Measurements from ENCODE around the gene FAM151B.

The FAM151B gene

GRCh38 chr5:80479713-80480112 lies 8.2 kb upstream of the FAM151B start:
- H3K9ac ChIP-seq (ENCODE audit: low read length), result no peak overlapping the region
- H2AFZ ChIP-seq (ENCODE audit: low read length), result no peak overlapping the region
- TF ChIP-seq EZH2phosphoT487 (IDR thresholded peaks at IDR 0.05; ENCODE audit: low read length) (no peak), CTCF (IDR thresholded peaks at IDR 0.05; ENCODE audit: low read length) (no peak), EZH2 (optimal IDR thresholded peaks at IDR 0.05; ENCODE audit: low read depth, low read length) (no peak)
- H3K4me1 ChIP-seq (ENCODE audit: low read length), result peaks cover 11% of the 10 kb centered on the region
- no peaks in the 10 kb centered on the region for H3F3A ChIP-seq (ENCODE audit: insufficient read depth, low read length)
- no peak overlapping the region for H3K27ac ChIP-seq (ENCODE audit: low read length)
- no peaks in the 10 kb centered on the region for H3K27me3 ChIP-seq (replicated peaks; ENCODE audit: insufficient read depth, low read length)
- no peaks in the 10 kb centered on the region for H3K36me3 ChIP-seq (replicated peaks; ENCODE audit: insufficient read depth, low read length)
- no peaks in the 10 kb centered on the region for H3K9me2 ChIP-seq (replicated peaks; ENCODE audit: insufficient read depth, low read length)
- no peaks in the 10 kb centered on the region for H3K79me2 ChIP-seq (ENCODE audit: low read length)
- H3K4me3 ChIP-seq (ENCODE audit: low read length), result no peak overlapping the region
- DNase-seq, result no peak
- H3K4me2 ChIP-seq (ENCODE audit: low read depth, low read length), result no peak overlapping the region
- H3K9me3 ChIP-seq (replicated peaks; ENCODE audit: insufficient read depth, low read length), result no peaks in the 10 kb centered on the region
- no peaks in the 10 kb centered on the region for H4K20me1 ChIP-seq (ENCODE audit: insufficient read depth, low read length)

GRCh38 chr5:80480354-80480753 lies 7.5 kb upstream of the FAM151B start:
- Histone ChIP-seq H4K20me1 (ENCODE audit: insufficient read depth, low read length) (no peaks in the 10 kb centered on the region), H2AFZ (ENCODE audit: low read length) (no peak overlapping the region), H3K4me1 (ENCODE audit: low read length) (peaks cover 11% of the 10 kb centered on the region), H3K79me2 (ENCODE audit: low read length) (no peaks in the 10 kb centered on the region), H3K27ac (ENCODE audit: low read length) (no peak overlapping the region), H3K4me2 (ENCODE audit: low read depth, low read length) (no peak overlapping the region), H3K36me3 (replicated peaks; ENCODE audit: insufficient read depth, low read length) (no peaks in the 10 kb centered on the region), H3K27me3 (replicated peaks; ENCODE audit: insufficient read depth, low read length) (no peaks in the 10 kb centered on the region), H3K9ac (ENCODE audit: low read length) (no peak overlapping the region), H3F3A (ENCODE audit: insufficient read depth, low read length) (no peaks in the 10 kb centered on the region), H3K9me3 (replicated peaks; ENCODE audit: insufficient read depth, low read length) (no peaks in the 10 kb centered on the region), H3K4me3 (ENCODE audit: low read length) (no peak overlapping the region), H3K9me2 (replicated peaks; ENCODE audit: insufficient read depth, low read length) (no peaks in the 10 kb centered on the region)
- DNase-seq, result no peak
- TF ChIP-seq CTCF (IDR thresholded peaks at IDR 0.05; ENCODE audit: low read length), result no peak
- TF ChIP-seq EZH2 (optimal IDR thresholded peaks at IDR 0.05; ENCODE audit: low read depth, low read length), result no peak
- TF ChIP-seq EZH2phosphoT487 (IDR thresholded peaks at IDR 0.05; ENCODE audit: low read length), result no peak

- H4K20me1 ChIP-seq (ENCODE audit: insufficient read depth, low read length), result no peaks in the 10 kb centered on the region
- H3K9me2 ChIP-seq (replicated peaks; ENCODE audit: insufficient read depth, low read length), result no peaks in the 10 kb centered on the region
- peak; percentile 67 for DNase-seq
- H3F3A ChIP-seq (ENCODE audit: insufficient read depth, low read length), result no peaks in the 10 kb centered on the region
- peaks cover 11% of the 10 kb centered on the region for H3K4me1 ChIP-seq (ENCODE audit: low read length)
- peak overlapping the region; percentile 13; the same call in 1 of the 2 replicates for H3K27ac ChIP-seq (ENCODE audit: low read length)
- no peaks in the 10 kb centered on the region for H3K79me2 ChIP-seq (ENCODE audit: low read length)
- no peak for TF ChIP-seq EZH2 (optimal IDR thresholded peaks at IDR 0.05; ENCODE audit: low read depth, low read length)
- peak; percentile 88 for TF ChIP-seq CTCF (IDR thresholded peaks at IDR 0.05; ENCODE audit: low read length)
- H3K4me2 ChIP-seq (ENCODE audit: low read depth, low read length), result no peak overlapping the region
- no peak overlapping the region for H2AFZ ChIP-seq (ENCODE audit: low read length)
- no peak overlapping the region for H3K9ac ChIP-seq (ENCODE audit: low read length)
- no peaks in the 10 kb centered on the region for H3K27me3 ChIP-seq (replicated peaks; ENCODE audit: insufficient read depth, low read length)
- no peaks in the 10 kb centered on the region for H3K9me3 ChIP-seq (replicated peaks; ENCODE audit: insufficient read depth, low read length)
- no peaks in the 10 kb centered on the region for H3K36me3 ChIP-seq (replicated peaks; ENCODE audit: insufficient read depth, low read length)
- H3K4me3 ChIP-seq (ENCODE audit: low read length), result no peak overlapping the region
Measured at GRCh38 chr5:80481019-80481893, 6.6 kb upstream of the FAM151B start.

Measured in MM.1S (cell line).